ENCODE data around the gene ULBP1. TPM values are rescaled to one million over a fixed set of nuclear protein-coding genes. Genes with fewer than 3 reads are reported as not detected.
"Not testable (repeated sequence)": the region's sequence is repeated elsewhere in the genome, so short reads cannot be mapped to it uniquely, and the experiment has no call there.

Gene ULBP1
- total and polyA plus RNA-seq, 8 donors: 0.02 to 1.3 (median 0.09) TPM; not detected in 3

DNA sequence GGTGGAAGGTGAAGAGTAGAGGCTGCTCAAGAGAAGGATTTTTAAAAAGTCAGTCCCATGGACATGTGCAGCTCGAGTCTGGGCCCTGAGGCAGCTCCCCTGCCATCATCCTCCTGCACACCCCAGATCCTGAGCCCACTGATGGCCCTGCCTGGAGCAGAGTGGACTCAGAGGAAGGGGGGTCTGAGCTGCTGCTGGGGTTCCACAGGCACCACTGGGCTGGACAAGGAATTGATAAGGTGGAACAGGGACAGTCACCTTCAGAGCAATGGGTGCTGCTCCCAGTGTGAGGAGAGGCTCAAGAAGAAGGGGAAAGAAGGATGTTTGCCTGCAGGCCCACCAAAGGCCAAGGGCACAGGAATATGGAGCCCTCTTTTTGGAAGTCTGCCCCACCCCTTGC, 15.7 kb upstream of the ULBP1 start:
- H3K27me3 ChIP-seq: peaks cover 0 to 13% (median 2%) of the 10 kb centered on the region in 4 donors
- no peak for ATAC-seq
- TF ChIP-seq, protein P1, sequence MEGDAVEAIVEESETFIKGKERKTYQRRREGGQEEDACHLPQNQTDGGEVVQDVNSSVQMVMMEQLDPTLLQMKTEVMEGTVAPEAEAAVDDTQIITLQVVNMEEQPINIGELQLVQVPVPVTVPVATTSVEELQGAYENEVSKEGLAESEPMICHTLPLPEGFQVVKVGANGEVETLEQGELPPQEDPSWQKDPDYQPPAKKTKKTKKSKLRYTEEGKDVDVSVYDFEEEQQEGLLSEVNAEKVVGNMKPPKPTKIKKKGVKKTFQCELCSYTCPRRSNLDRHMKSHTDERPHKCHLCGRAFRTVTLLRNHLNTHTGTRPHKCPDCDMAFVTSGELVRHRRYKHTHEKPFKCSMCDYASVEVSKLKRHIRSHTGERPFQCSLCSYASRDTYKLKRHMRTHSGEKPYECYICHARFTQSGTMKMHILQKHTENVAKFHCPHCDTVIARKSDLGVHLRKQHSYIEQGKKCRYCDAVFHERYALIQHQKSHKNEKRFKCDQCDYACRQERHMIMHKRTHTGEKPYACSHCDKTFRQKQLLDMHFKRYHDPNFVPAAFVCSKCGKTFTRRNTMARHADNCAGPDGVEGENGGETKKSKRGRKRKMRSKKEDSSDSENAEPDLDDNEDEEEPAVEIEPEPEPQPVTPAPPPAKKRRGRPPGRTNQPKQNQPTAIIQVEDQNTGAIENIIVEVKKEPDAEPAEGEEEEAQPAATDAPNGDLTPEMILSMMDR (IDR thresholded peaks at IDR 0.05): no peak
- H3K36me3 ChIP-seq: no peaks in the 10 kb centered on the region
- no peak overlapping the region for H3K27ac ChIP-seq
- H3K9me3 ChIP-seq: no peaks in the 10 kb centered on the region
- DNase-seq: no peak
- no peak for FAIRE-seq
- no peaks in the 10 kb centered on the region for H3K4me1 ChIP-seq
- intact Hi-C loops (cut with DNase I): no loop called here
- no peak overlapping the region for H3K4me3 ChIP-seq
- 86% methylated on average over 1 of the region's 1 CpG for WGBS, 2 donors

DNA sequence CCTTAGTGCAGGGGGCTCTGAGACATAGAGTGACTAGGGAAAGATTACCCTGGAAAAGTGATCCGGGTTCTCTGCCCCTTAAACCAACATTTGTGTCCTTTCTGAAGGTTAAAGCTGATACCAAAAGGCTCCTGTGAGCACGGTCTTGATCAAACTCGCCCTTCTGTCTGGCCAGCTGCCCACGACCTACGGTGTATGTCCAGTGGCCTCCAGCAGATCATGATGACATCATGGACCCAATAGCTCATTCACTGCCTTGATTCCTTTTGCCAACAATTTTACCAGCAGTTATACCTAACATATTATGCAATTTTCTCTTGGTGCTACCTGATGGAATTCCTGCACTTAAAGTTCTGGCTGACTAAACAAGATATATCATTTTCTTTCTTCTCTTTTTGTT, 15.1 kb upstream of the ULBP1 start:
- FAIRE-seq (no peak), ATAC-seq (no peak), DNase-seq (peak in 1 of 6 donors; percentile 26)
- Histone ChIP-seq H3K27ac (no peak overlapping the region), H3K4me1 (no peaks in the 10 kb centered on the region), H3K4me3 (no peak overlapping the region), H3K27me3 (peaks cover 0 to 19% (median 2%) of the 10 kb centered on the region in 4 donors), H3K36me3 (no peaks in the 10 kb centered on the region), H3K9me3 (no peaks in the 10 kb centered on the region)
- intact Hi-C loops (cut with DNase I): no loop called here
- TF ChIP-seq, protein P1 (IDR thresholded peaks at IDR 0.05): no peak
- 65 to 77% methylated on average over 5 of the region's 5 CpGs for WGBS, 2 donors

DNA sequence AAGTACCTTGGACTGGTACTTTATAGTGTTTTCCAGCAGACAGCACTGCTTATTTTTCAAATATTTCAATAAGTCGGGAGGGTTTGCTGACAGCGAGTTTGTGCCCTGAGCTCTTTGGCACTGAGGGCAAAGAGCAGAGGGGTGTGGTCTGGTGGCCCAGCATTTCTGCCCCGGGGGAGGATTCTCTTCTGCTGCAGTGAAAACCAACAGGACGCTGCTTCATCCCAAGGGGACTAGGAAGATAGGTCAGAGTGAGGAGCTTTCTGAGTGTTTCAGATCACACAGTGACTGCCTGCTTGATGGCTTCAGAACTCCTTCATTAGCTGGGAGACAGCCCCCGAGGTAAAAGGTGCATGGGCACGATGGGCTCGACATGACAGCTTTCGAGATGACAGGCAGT, 13.3 kb upstream of the ULBP1 start:
- intact Hi-C loops (cut with DNase I): no loop called here
- Histone ChIP-seq H3K36me3 (no peaks in the 10 kb centered on the region), H3K27ac (no peak overlapping the region), H3K4me1 (no peaks in the 10 kb centered on the region), H3K9me3 (no peaks in the 10 kb centered on the region), H3K4me3 (no peak overlapping the region), H3K27me3 (peaks cover 0 to 20% (median 2%) of the 10 kb centered on the region in 4 donors)
- DNase-seq: no peak
- FAIRE-seq: no peak
- no peak for ATAC-seq
- TF ChIP-seq, protein P1 (IDR thresholded peaks at IDR 0.05): no peak
- WGBS, 2 donors: 24 to 35% methylated on average over 8 of the region's 8 CpGs

DNA sequence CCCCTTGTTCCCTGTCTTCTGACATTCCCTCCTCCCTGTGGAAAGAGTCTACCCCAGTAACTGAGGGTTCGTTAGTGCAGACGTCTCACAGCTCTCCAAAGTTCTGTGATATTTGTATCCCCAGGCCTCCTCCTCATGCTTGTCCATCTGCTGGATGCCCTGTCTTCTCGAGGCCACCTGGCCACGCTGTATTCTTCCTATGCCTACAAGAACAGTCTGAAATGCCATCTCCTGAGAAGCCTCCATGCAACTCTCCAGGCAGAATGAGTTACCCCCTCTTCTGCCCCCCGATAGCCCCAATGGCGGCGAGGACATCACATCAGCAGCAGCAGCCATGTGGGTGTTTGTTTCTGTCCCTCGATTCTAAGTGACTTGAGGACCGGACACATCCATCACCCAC, 12.6 kb upstream of the ULBP1 start:
- no peak for ATAC-seq
- FAIRE-seq: no peak
- Histone ChIP-seq H3K27ac (no peak overlapping the region), H3K9me3 (no peaks in the 10 kb centered on the region), H3K4me1 (no peaks in the 10 kb centered on the region), H3K4me3 (no peak overlapping the region), H3K36me3 (no peaks in the 10 kb centered on the region), H3K27me3 (peaks cover 0 to 27% (median 2%) of the 10 kb centered on the region in 4 donors)
- intact Hi-C loops (cut with DNase I): no loop called here
- WGBS, 2 donors: 60 to 68% methylated on average over 9 of the region's 9 CpGs
- DNase-seq: no peak
- TF ChIP-seq, protein P1 (IDR thresholded peaks at IDR 0.05): no peak

DNA sequence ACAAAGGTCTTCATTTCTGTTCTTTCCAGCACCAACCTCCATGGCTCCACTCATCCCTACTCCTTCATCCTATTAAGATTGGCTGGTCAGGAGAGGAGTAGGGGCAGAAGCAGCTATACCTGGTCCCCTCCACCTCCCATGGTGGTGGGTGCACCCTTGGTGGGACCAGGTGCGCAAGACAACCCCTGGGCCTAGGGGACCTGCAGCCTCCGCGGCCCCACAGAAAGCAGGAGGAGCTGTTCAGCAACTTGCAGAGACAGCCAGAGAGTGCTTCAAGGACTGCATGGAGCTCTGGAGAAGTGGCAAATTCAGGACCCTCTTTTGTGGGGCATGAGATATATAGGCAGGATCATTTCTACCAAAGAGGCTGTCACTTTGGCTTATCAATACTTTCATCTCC, 12.1 kb upstream of the ULBP1 start:
- no peaks in the 10 kb centered on the region for H3K9me3 ChIP-seq
- H3K27me3 ChIP-seq: peaks cover 0 to 27% (median 2%) of the 10 kb centered on the region in 4 donors
- H3K27ac ChIP-seq: no peak overlapping the region
- intact Hi-C loops (cut with DNase I): no loop called here
- 81 to 82% methylated on average over 3 of the region's 3 CpGs for WGBS, 2 donors
- TF ChIP-seq, protein P1 (IDR thresholded peaks at IDR 0.05): no peak
- DNase-seq (peak in 1 of 6 donors; percentile 20), ATAC-seq (no peak), FAIRE-seq (no peak)
- no peaks in the 10 kb centered on the region for H3K4me1 ChIP-seq
- H3K36me3 ChIP-seq: no peaks in the 10 kb centered on the region
- H3K4me3 ChIP-seq: no peak overlapping the region

DNA sequence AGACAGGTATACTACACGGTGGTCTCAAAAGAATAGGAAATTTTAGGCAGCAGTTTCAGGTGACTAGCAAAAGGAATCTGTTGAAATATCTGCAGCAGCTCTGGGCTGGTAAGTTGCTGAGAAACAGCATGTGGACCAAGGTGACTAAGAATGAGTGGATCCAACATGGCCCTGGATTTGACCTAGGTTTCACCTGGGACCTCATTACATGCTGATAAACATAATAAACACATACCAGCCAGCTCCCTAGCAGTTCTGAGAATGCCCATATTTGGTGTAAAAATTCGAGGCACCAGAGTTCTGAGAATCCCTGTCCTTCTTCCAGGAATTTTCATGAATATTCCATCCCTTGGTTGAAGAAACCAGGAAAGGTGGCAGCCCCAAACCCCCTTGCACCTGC, 10.4 kb upstream of the ULBP1 start:
- H3K4me3 ChIP-seq, FAIRE-seq: not testable (repeated sequence)

DNA sequence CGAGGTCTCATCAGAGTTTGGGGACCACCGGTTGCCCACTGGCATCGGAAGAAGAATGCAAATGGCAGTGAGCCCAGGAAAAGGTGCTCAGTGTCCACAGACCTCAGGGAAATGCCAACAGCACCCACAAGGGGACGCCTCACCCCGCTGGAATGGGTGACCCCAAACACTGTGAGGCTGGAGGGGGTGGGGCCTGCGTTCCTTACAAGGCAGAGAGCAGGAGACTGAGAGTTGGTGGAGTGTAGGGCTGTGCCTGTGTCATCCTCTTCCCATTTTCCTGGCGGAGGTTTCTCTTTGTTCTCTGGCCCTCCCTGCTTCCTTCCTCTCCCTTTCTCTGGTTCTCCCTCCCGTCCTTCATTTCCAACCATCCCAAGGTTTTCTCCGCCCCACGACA, 9.8 kb upstream of the ULBP1 start:
- Histone ChIP-seq H3K4me3 (peak overlapping the region in 1 of 4 donors; percentile 12), H3K27me3 (peaks cover 0 to 27% (median 2%) of the 10 kb centered on the region in 4 donors)
- FAIRE-seq; H3K36me3 ChIP-seq; DNase-seq; H3K27ac ChIP-seq; intact Hi-C loops (cut with DNase I); H3K9me3 ChIP-seq; H3K4me1 ChIP-seq: not testable (repeated sequence)
- WGBS, 2 donors: 2 to 17% methylated on average over 1 to 3 of the region's 10 CpGs
- ATAC-seq: peak; percentile 67 to 97 (median 78)

More for the DNA sequence above, 10.4 kb upstream of the ULBP1 start:
- 31 to 34% methylated on average over 2 of the region's 2 CpGs for WGBS, 2 donors
- ATAC-seq; DNase-seq; H3K27ac ChIP-seq; H3K36me3 ChIP-seq; H3K9me3 ChIP-seq; H3K4me1 ChIP-seq; intact Hi-C loops (cut with DNase I): not testable (repeated sequence)
- peaks cover 0 to 27% (median 2%) of the 10 kb centered on the region in 4 donors for H3K27me3 ChIP-seq
